ENCODE data around the gene GOLGA6L10.
"Not testable (repeated sequence)": the region's sequence is repeated elsewhere in the genome, so short reads cannot be mapped to it uniquely, and the experiment has no call there.

DNA sequence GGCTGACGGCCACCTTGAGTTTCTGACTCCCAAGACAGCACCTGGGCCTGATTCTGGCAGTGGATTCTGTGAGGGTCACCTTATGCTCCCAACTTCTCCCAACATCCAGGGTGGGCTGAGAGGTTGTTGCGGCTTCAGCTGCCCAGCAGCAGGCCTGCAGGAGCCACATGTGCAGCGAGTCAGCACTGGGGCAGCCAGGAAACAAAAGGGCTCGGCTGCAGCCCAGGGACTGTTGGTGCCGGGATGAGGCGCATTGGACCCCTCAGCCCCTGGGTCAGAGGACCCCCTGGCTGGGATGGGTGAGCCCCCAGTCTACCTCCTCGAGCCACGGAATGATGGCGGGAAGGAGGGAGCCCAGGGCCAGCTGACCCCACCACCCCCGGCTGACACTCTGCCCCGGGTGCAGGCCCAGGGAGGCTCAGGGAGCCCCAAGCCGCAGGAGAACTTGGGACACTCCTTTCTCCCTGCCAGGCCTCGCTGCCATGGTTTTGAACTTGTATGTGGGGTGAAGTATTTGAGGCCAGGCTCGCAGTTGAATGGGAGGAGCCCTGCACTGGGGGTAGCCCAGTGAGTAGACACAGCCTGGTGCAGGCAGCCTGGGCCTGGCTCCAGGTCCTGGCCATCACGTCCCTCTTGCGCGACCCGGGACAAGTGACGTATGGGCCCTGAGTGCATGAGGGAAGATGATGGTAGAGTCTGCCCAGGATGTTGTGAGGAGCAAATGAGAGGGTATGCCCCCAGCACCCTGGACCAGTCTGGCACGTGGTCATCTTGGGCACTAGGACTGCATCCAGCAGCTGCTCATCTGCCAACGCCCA is 35.1 kb downstream of the GOLGA6L10 start:
- TF ChIP-seq, protein P1, sequence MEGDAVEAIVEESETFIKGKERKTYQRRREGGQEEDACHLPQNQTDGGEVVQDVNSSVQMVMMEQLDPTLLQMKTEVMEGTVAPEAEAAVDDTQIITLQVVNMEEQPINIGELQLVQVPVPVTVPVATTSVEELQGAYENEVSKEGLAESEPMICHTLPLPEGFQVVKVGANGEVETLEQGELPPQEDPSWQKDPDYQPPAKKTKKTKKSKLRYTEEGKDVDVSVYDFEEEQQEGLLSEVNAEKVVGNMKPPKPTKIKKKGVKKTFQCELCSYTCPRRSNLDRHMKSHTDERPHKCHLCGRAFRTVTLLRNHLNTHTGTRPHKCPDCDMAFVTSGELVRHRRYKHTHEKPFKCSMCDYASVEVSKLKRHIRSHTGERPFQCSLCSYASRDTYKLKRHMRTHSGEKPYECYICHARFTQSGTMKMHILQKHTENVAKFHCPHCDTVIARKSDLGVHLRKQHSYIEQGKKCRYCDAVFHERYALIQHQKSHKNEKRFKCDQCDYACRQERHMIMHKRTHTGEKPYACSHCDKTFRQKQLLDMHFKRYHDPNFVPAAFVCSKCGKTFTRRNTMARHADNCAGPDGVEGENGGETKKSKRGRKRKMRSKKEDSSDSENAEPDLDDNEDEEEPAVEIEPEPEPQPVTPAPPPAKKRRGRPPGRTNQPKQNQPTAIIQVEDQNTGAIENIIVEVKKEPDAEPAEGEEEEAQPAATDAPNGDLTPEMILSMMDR (IDR thresholded peaks at IDR 0.05) = not testable (repeated sequence)
- TF ChIP-seq POLR2A (IDR thresholded peaks at IDR 0.05) = not testable (repeated sequence)
